HepG2 (cell line): ENCODE data around the gene COL2A1. TPM values are rescaled to one million over a fixed set of nuclear protein-coding genes. Genes with fewer than 3 reads are reported as not detected.

Experiments used
- AGO1 ChIP-seq: fragments of 200-400 bp; formaldehyde crosslinking; IDR thresholded peaks from 2 replicates; pipeline ENCODE4 v1.6.1; 2017; ENCODE audit warnings: mild to moderate bottlenecking, low read depth, low read length, moderate library complexity; ENCODE audit not compliant: poor library complexity, severe bottlenecking
- EHMT2 ChIP-seq: fragments of 200-600 bp; sonication (generic); IDR thresholded peaks from 2 replicates; pipeline ENCODE4 v1.7.0; 2017; ENCODE audit warnings: antibody characterized with exemption, low read depth, low read length, borderline replicate concordance
- HCFC1 ChIP-seq: fragments of 150-350 bp; IDR thresholded peaks from 2 replicates; pipeline ENCODE4 v1.6.1; 2014; ENCODE audit warnings: low read depth, low read length
- HOXA3 ChIP-seq: sonication (generic); formaldehyde crosslinking; IDR thresholded peaks from 2 replicates; pipeline ENCODE4 v1.5.0; 2020; ENCODE audit warnings: missing genetic modification reagents
- RBM22 ChIP-seq: fragments of 200-400 bp; formaldehyde crosslinking; optimal IDR thresholded peaks from 2 replicates; pipeline ENCODE3; 2017; ENCODE audit warnings: mild to moderate bottlenecking, low read length, moderate library complexity
- ZMYM3 ChIP-seq: sonication (generic); formaldehyde crosslinking; IDR thresholded peaks from 2 replicates; pipeline ENCODE4 v1.5.1; 2020; ENCODE audit warnings: mild to moderate bottlenecking, missing genetic modification reagents
- ZNF44 ChIP-seq: sonication (generic); formaldehyde crosslinking; IDR thresholded peaks from 2 replicates; pipeline ENCODE4 v1.5.1; 2020; ENCODE audit warnings: mild to moderate bottlenecking, missing genetic modification reagents
- ZNF441 ChIP-seq: sonication (generic); formaldehyde crosslinking; IDR thresholded peaks from 2 replicates; pipeline ENCODE4 v1.7.0; 2021; ENCODE audit warnings: missing genetic modification reagents, borderline replicate concordance
- ZNF737 ChIP-seq: sonication (generic); formaldehyde crosslinking; IDR thresholded peaks from 2 replicates; pipeline ENCODE4 v1.5.0; 2020; ENCODE audit warnings: missing genetic modification reagents, mild to moderate bottlenecking, borderline replicate concordance
- ZSCAN25 ChIP-seq: sonication (generic); formaldehyde crosslinking; IDR thresholded peaks from 2 replicates; pipeline ENCODE4 v1.8.0; 2022; ENCODE audit warnings: mild to moderate bottlenecking, missing genetic modification reagents
- ZSCAN29 ChIP-seq: sonication (generic); formaldehyde crosslinking; conservative IDR thresholded peaks from 2 replicates; pipeline ENCODE4 v1.4.0; 2020; ENCODE audit warnings: mild to moderate bottlenecking, missing genetic modification reagents
- polyA plus RNA-seq, 8 experiments: library from polyadenylated mRNA; depleted of rRNA in 3 of 8; stranded (reverse) in 7 of 8; unstranded in 1 of 8; fragments of >200 nt; fragmentation: Illumina TruSeq in 4 of 8; extraction: Trizol in 4 of 8; gene quantifications; 2 replicates each; pipeline versions ENCODE4 v1.2.1 to v1.2.3, GENCODE V29; 2011 to 2016; ENCODE audit warnings: low read depth in 4 of 8, missing spikeins in 1 of 8, mixed read lengths in 1 of 8; ENCODE audit not compliant: insufficient read depth in 1 of 8
- total RNA-seq, 5 experiments: library from RNA; depleted of rRNA; stranded (reverse); fragments of >200 nt; fragmentation: Illumina TruSeq; extraction: Trizol; gene quantifications; 2 replicates each; pipeline ENCODE4 v1.2.3, GENCODE V29; 2016; ENCODE audit warnings: low read depth in 1 of 5
- TF ChIP-seq, protein P1 (sequence below): sonication (generic); formaldehyde crosslinking; IDR thresholded peaks from 2 replicates; pipeline ENCODE4 v1.4.0; 2020; ENCODE audit warnings: mild to moderate bottlenecking, missing genetic modification reagents, borderline replicate concordance
- TF ChIP-seq, protein P2 (sequence below): IDR thresholded peaks from 2 replicates; pipeline ENCODE4 v1.6.1; 2016; ENCODE audit warnings: low read depth
- TF ChIP-seq, protein P3 (sequence below): IDR thresholded peaks from 2 replicates; pipeline ENCODE4 v1.6.1; 2012; ENCODE audit warnings: low read depth, low read length, improper control_type of control experiment

The COL2A1 gene
- total and polyA plus RNA-seq, 2 of the 13 experiments (the other 11 are each of a cell fraction or from before 2014, with no cell fraction given) = 7.4 to 38.3 TPM

DNA sequence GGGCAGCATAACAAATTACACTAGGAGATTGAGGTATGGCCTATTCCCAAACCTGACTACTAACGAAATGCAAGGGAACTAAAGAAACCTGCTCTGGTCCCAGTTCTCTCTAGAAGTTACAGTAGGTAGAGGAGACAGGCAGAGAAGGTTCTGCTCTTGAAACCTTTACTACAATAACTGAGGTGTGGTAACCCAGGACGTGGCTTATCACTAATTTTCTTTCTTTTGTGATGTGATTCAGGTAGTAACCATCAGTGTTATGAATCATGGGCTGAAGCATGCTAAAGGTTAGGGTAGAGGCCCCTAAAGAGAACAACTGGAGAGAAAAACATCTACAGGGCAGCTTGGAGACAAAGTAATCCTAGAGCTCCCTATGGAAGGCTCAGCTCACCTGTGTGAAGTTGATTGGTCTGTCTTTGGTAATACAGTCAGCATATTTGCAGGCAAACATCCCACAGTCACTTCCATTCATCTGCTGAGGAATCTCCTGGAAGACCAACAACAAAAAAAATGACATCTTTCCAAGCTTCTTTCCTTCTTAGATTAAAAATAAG, 41.8 kb upstream of the COL2A1 start (continued):
- TF ChIP-seq, protein P1, sequence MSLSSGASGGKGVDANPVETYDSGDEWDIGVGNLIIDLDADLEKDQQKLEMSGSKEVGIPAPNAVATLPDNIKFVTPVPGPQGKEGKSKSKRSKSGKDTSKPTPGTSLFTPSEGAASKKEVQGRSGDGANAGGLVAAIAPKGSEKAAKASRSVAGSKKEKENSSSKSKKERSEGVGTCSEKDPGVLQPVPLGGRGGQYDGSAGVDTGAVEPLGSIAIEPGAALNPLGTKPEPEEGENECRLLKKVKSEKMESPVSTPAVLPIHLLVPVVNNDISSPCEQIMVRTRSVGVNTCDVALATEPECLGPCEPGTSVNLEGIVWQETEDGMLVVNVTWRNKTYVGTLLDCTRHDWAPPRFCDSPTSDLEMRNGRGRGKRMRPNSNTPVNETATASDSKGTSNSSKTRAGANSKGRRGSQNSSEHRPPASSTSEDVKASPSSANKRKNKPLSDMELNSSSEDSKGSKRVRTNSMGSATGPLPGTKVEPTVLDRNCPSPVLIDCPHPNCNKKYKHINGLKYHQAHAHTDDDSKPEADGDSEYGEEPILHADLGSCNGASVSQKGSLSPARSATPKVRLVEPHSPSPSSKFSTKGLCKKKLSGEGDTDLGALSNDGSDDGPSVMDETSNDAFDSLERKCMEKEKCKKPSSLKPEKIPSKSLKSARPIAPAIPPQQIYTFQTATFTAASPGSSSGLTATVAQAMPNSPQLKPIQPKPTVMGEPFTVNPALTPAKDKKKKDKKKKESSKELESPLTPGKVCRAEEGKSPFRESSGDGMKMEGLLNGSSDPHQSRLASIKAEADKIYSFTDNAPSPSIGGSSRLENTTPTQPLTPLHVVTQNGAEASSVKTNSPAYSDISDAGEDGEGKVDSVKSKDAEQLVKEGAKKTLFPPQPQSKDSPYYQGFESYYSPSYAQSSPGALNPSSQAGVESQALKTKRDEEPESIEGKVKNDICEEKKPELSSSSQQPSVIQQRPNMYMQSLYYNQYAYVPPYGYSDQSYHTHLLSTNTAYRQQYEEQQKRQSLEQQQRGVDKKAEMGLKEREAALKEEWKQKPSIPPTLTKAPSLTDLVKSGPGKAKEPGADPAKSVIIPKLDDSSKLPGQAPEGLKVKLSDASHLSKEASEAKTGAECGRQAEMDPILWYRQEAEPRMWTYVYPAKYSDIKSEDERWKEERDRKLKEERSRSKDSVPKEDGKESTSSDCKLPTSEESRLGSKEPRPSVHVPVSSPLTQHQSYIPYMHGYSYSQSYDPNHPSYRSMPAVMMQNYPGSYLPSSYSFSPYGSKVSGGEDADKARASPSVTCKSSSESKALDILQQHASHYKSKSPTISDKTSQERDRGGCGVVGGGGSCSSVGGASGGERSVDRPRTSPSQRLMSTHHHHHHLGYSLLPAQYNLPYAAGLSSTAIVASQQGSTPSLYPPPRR (CRISPR knock-in tag) = no peak
- TF ChIP-seq ZNF441 (CRISPR knock-in tag) (no peak), ZSCAN25 (CRISPR knock-in tag) (no peak), HOXA3 (CRISPR knock-in tag) (no peak), AGO1 (no peak), ZMYM3 (CRISPR knock-in tag) (no peak), EHMT2 (no peak), ZSCAN29 (CRISPR knock-in tag) (no peak), RBM22 (no peak), ZNF737 (CRISPR knock-in tag) (no peak), ZNF44 (no peak), HCFC1 (no peak)
- TF ChIP-seq, protein P2, sequence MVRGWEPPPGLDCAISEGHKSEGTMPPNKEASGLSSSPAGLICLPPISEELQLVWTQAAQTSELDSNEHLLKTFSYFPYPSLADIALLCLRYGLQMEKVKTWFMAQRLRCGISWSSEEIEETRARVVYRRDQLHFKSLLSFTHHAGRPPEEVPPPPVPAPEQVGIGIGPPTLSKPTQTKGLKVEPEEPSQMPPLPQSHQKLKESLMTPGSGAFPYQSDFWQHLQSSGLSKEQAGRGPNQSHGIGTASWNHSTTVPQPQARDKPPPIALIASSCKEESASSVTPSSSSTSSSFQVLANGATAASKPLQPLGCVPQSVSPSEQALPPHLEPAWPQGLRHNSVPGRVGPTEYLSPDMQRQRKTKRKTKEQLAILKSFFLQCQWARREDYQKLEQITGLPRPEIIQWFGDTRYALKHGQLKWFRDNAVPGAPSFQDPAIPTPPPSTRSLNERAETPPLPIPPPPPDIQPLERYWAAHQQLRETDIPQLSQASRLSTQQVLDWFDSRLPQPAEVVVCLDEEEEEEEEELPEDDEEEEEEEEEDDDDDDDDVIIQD (CRISPR knock-in tag) = no peak
- TF ChIP-seq, protein P3, sequence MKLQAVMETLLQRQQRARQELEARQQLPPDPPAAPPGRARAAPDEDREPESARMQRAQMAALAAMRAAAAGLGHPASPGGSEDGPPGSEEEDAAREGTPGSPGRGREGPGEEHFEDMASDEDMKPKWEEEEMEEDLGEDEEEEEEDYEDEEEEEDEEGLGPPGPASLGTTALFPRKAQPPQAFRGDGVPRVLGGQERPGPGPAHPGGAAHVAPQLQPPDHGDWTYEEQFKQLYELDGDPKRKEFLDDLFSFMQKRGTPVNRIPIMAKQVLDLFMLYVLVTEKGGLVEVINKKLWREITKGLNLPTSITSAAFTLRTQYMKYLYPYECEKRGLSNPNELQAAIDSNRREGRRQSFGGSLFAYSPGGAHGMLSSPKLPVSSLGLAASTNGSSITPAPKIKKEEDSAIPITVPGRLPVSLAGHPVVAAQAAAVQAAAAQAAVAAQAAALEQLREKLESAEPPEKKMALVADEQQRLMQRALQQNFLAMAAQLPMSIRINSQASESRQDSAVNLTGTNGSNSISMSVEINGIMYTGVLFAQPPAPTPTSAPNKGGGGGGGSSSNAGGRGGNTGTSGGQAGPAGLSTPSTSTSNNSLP = no peak
